ENCODE results near the gene TEP1.
"Not testable (repeated sequence)": the region's sequence is repeated elsewhere in the genome, so short reads cannot be mapped to it uniquely, and the experiment has no call there.

TEP1 gene

GRCh38 chr14:20446889-20447288, 33.6 kb upstream of the TEP1 start:
- DNase-seq (ENCODE audit: low read depth, low spot score): no peak
- Histone ChIP-seq H3K27me3 (ENCODE audit: control insufficient read depth, insufficient read depth, low read length) (no peaks in the 10 kb centered on the region), H3K36me3 (ENCODE audit: control insufficient read depth, insufficient read depth, low read length) (peaks cover 35% of the 10 kb centered on the region; the same call in 1 of the 2 replicates), H3K4me3 (ENCODE audit: low read length) (no peak overlapping the region), H3K4me1 (ENCODE audit: control insufficient read depth, insufficient read depth, low read length) (no peaks in the 10 kb centered on the region), H3K9me3 (ENCODE audit: control insufficient read depth, insufficient read depth, low read length) (no peaks in the 10 kb centered on the region), H3K27ac (ENCODE audit: low read length) (no peak overlapping the region)
- no CpG with 5 or more reads among the region's 5 CpGs for WGBS (ENCODE audit: insufficient coverage, insufficient read length)

DNA sequence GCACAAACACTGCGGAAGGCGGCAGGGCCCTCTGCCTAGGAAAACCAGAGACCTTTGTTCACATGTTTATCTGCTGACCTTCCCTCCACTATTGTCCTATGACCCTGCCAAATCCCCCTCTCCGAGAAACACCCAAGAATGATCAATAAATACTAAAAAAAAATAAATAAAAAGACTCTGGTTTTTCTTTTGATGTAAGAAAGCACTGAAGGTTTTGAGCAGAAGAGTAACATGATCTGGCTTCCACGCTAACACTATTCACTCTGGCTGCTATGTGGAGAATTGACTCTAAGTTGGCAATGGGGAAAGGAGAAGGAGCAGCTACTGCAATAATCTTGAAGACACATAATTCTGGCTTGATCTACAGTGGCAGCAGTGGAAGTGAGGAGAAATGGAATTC, 30.3 kb upstream of the TEP1 start:
- not testable (repeated sequence) for H3K9me3 ChIP-seq (ENCODE audit: control insufficient read depth, insufficient read depth, low read length); H3K4me3 ChIP-seq (ENCODE audit: low read length); H3K27me3 ChIP-seq (ENCODE audit: control insufficient read depth, insufficient read depth, low read length); H3K4me1 ChIP-seq (ENCODE audit: control insufficient read depth, insufficient read depth, low read length); DNase-seq (ENCODE audit: low read depth, low spot score); H3K27ac ChIP-seq (ENCODE audit: low read length)
- no CpG with 5 or more reads among the region's 4 CpGs for WGBS (ENCODE audit: insufficient coverage, insufficient read length)
- peaks cover 28% of the 10 kb centered on the region; the same call in 1 of the 2 replicates for H3K36me3 ChIP-seq (ENCODE audit: control insufficient read depth, insufficient read depth, low read length)

- no peaks in the 10 kb centered on the region for H3K27me3 ChIP-seq (ENCODE audit: control insufficient read depth, insufficient read depth, low read length)
- H3K27ac ChIP-seq (ENCODE audit: low read length): no peak overlapping the region
- peaks cover 9% of the 10 kb centered on the region; the same call in 1 of the 2 replicates for H3K36me3 ChIP-seq (ENCODE audit: control insufficient read depth, insufficient read depth, low read length)
- WGBS (ENCODE audit: insufficient coverage, insufficient read length): no CpG with 5 or more reads among the region's 2 CpGs
- H3K9me3 ChIP-seq (ENCODE audit: control insufficient read depth, insufficient read depth, low read length): no peaks in the 10 kb centered on the region
- no peaks in the 10 kb centered on the region for H3K4me1 ChIP-seq (ENCODE audit: control insufficient read depth, insufficient read depth, low read length)
- no peak overlapping the region for H3K4me3 ChIP-seq (ENCODE audit: low read length)
- DNase-seq (ENCODE audit: low read depth, low spot score): no peak
Measured at GRCh38 chr14:20441461-20441860, 28.2 kb upstream of the TEP1 start.

- no peak for DNase-seq (ENCODE audit: low read depth, low spot score)
Measured at GRCh38 chr14:20440882-20441281, 27.6 kb upstream of the TEP1 start.

GRCh38 chr14:20440465-20440864, 27.2 kb upstream of the TEP1 start:
- Histone ChIP-seq H3K36me3 (ENCODE audit: control insufficient read depth, insufficient read depth, low read length) (no peaks in the 10 kb centered on the region), H3K27me3 (ENCODE audit: control insufficient read depth, insufficient read depth, low read length) (no peaks in the 10 kb centered on the region), H3K4me3 (ENCODE audit: low read length) (no peak overlapping the region), H3K27ac (ENCODE audit: low read length) (no peak overlapping the region), H3K9me3 (ENCODE audit: control insufficient read depth, insufficient read depth, low read length) (no peaks in the 10 kb centered on the region), H3K4me1 (ENCODE audit: control insufficient read depth, insufficient read depth, low read length) (no peaks in the 10 kb centered on the region; the same call in 1 of the 2 replicates)
- DNase-seq (ENCODE audit: low read depth, low spot score): no peak
- WGBS (ENCODE audit: insufficient coverage, insufficient read length): no CpG with 5 or more reads among the region's 5 CpGs

More at GRCh38 chr14:20440882-20441281, 27.6 kb upstream of the TEP1 start:
- H3K27me3 ChIP-seq (ENCODE audit: control insufficient read depth, insufficient read depth, low read length): no peaks in the 10 kb centered on the region
- no peak overlapping the region for H3K27ac ChIP-seq (ENCODE audit: low read length)
- H3K36me3 ChIP-seq (ENCODE audit: control insufficient read depth, insufficient read depth, low read length): peaks cover 4% of the 10 kb centered on the region; the same call in 1 of the 2 replicates
- no peaks in the 10 kb centered on the region for H3K9me3 ChIP-seq (ENCODE audit: control insufficient read depth, insufficient read depth, low read length)
- no CpG with 5 or more reads among the region's 5 CpGs for WGBS (ENCODE audit: insufficient coverage, insufficient read length)
- H3K4me3 ChIP-seq (ENCODE audit: low read length): no peak overlapping the region
- no peaks in the 10 kb centered on the region; the same call in 1 of the 2 replicates for H3K4me1 ChIP-seq (ENCODE audit: control insufficient read depth, insufficient read depth, low read length)

- Histone ChIP-seq H3K4me1 (ENCODE audit: control insufficient read depth, insufficient read depth, low read length) (no peaks in the 10 kb centered on the region; the same call in 1 of the 2 replicates), H3K36me3 (ENCODE audit: control insufficient read depth, insufficient read depth, low read length) (no peaks in the 10 kb centered on the region), H3K27ac (ENCODE audit: low read length) (no peak overlapping the region), H3K27me3 (ENCODE audit: control insufficient read depth, insufficient read depth, low read length) (no peaks in the 10 kb centered on the region), H3K9me3 (ENCODE audit: control insufficient read depth, insufficient read depth, low read length) (no peaks in the 10 kb centered on the region), H3K4me3 (ENCODE audit: low read length) (no peak overlapping the region)
- no CpG with 5 or more reads among the region's 7 CpGs for WGBS (ENCODE audit: insufficient coverage, insufficient read length)
- no peak for DNase-seq (ENCODE audit: low read depth, low spot score)
Measured at GRCh38 chr14:20438664-20439063, 25.4 kb upstream of the TEP1 start.

- no peak overlapping the region for H3K27ac ChIP-seq (ENCODE audit: low read length)
- no CpG with 5 or more reads among the region's 4 CpGs for WGBS (ENCODE audit: insufficient coverage, insufficient read length)
- no peaks in the 10 kb centered on the region; the same call in 1 of the 2 replicates for H3K27me3 ChIP-seq (ENCODE audit: control insufficient read depth, insufficient read depth, low read length)
- H3K4me3 ChIP-seq (ENCODE audit: low read length): no peak overlapping the region
- H3K4me1 ChIP-seq (ENCODE audit: control insufficient read depth, insufficient read depth, low read length): no peaks in the 10 kb centered on the region; the same call in 1 of the 2 replicates
- DNase-seq (ENCODE audit: low read depth, low spot score): no peak
- no peaks in the 10 kb centered on the region for H3K9me3 ChIP-seq (ENCODE audit: control insufficient read depth, insufficient read depth, low read length)
- H3K36me3 ChIP-seq (ENCODE audit: control insufficient read depth, insufficient read depth, low read length): no peaks in the 10 kb centered on the region
Measured at GRCh38 chr14:20436363-20436755, 23.1 kb upstream of the TEP1 start.

GRCh38 chr14:20435582-20436362, 22.5 kb upstream of the TEP1 start, which contains the start of gene KLHL33:
TSS of gene KLHL33 (minus strand) at chr14:20436166. CDS start at chr14:20435811, 355 bp downstream.
- no peak for DNase-seq (ENCODE audit: low read depth, low spot score)
- H3K27me3 ChIP-seq (ENCODE audit: control insufficient read depth, insufficient read depth, low read length): no peaks in the 10 kb centered on the region; the same call in 1 of the 2 replicates
- H3K36me3 ChIP-seq (ENCODE audit: control insufficient read depth, insufficient read depth, low read length): no peaks in the 10 kb centered on the region
- WGBS (ENCODE audit: insufficient coverage, insufficient read length): no CpG with 5 or more reads among the region's 17 CpGs
- no peaks in the 10 kb centered on the region; the same call in 1 of the 2 replicates for H3K4me1 ChIP-seq (ENCODE audit: control insufficient read depth, insufficient read depth, low read length)
- H3K9me3 ChIP-seq (ENCODE audit: control insufficient read depth, insufficient read depth, low read length): no peaks in the 10 kb centered on the region
- H3K27ac ChIP-seq (ENCODE audit: low read length): no peak within 1 kb of the TSS
- no peak within 1 kb of the TSS for H3K4me3 ChIP-seq (ENCODE audit: low read length)

DNA sequence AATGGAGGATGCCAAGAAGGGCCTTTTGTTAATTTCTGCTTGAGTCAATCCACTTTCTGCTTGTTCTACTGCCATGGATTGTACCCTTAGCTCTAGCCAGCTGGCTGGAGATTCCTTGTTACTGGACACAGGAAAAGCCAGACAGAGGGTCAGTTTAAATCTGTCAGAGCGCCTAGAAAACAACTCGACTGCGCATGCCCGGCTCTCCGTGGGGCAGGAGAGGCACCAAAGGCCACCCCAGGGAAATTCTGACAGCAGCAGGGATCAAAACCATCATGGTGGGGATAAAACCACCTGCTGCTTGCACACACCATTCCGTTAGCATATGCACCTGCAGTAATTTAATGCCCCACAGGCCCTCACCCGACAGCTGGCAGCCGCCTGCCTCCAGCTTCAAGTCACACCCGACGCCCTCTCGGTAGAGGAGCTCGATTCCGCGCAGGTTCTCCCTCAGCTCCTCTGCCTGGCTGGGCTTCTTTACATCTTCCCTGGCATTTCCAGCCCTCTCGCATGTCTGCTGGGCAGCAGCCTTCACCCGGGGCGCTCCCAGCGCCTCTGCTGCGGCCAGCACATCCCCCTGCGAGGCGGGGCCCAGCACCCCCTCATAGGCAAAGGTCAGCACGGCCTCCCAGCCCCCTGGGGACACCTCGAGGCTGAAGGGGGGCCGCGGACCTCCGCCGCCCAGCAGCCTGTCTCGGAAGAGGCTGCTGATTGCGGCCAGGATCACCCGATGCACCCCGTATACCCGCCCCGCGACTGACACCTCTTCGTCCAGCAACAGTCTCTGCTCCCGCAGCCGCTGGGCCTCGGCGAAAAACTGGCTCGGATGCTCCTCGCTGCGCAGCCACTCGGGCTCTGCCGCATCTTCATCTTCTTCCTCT, 21.6 kb upstream of the TEP1 start:
- no CpG with 5 or more reads among the region's 44 CpGs for WGBS (ENCODE audit: insufficient coverage, insufficient read length)
- H3K27ac ChIP-seq (ENCODE audit: low read length): no peak overlapping the region
- DNase-seq (ENCODE audit: low read depth, low spot score): no peak
- no peak overlapping the region for H3K4me3 ChIP-seq (ENCODE audit: low read length)
- H3K27me3 ChIP-seq (ENCODE audit: control insufficient read depth, insufficient read depth, low read length): no peaks in the 10 kb centered on the region; the same call in 1 of the 2 replicates
- no peaks in the 10 kb centered on the region for H3K9me3 ChIP-seq (ENCODE audit: control insufficient read depth, insufficient read depth, low read length)
- no peaks in the 10 kb centered on the region; the same call in 1 of the 2 replicates for H3K4me1 ChIP-seq (ENCODE audit: control insufficient read depth, insufficient read depth, low read length)
- no peaks in the 10 kb centered on the region for H3K36me3 ChIP-seq (ENCODE audit: control insufficient read depth, insufficient read depth, low read length)

All from iPS DF 6.9 (cell line).